ENCODE data around the gene TXK.

TXK gene

DNA sequence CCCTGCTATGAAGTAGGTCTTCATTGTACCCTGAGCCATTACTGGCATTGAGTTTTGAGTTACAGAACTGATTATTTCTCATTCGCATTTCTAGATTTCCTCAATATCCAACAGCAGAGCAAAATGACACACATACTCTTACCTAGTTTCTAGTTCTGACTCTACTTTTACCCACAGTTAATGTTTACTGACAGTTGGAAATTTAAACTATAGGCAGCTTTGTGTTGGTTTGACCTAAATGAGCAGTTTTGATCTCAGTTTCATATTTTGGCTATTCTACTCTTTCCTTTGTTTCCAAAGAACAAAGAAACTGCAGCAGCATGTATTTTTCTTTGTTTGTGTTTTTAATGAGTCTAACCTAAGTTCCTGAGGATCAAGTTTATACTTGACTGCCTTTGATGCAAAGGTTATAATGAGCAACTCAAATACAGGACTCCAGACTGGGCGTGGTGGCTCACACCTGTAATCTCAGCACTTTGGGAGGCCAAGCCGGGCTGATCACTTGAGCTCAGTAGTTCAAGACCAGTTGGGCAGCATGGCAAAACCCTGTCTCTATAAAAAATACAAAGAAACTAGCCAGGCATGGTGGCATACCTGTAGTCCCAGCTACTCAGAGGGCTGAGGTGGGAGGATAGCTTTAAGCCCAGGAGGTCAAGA lies 30.4 kb downstream of the TXK start:
- no peak for TF ChIP-seq CTCF (IDR thresholded peaks at IDR 0.05; ENCODE audit: poor library complexity, severe bottlenecking)
- H3K27ac ChIP-seq (ENCODE audit: poor library complexity, severe bottlenecking) = no peak overlapping the region
- peaks cover 2% of the 10 kb centered on the region for H3K9me3 ChIP-seq (ENCODE audit: severe bottlenecking)
- no peaks in the 10 kb centered on the region for H3K36me3 ChIP-seq (ENCODE audit: low read depth)
- no peak for ATAC-seq (ENCODE audit: low read depth)
- DNase-seq (ENCODE audit: low spot score) = no peak
- no peaks in the 10 kb centered on the region for H3K27me3 ChIP-seq (ENCODE audit: insufficient read depth, poor library complexity, severe bottlenecking)
- no peaks in the 10 kb centered on the region for H3K4me1 ChIP-seq (ENCODE audit: insufficient read depth, poor library complexity, severe bottlenecking)
- no peak overlapping the region for H3K4me3 ChIP-seq (ENCODE audit: severe bottlenecking)

DNA sequence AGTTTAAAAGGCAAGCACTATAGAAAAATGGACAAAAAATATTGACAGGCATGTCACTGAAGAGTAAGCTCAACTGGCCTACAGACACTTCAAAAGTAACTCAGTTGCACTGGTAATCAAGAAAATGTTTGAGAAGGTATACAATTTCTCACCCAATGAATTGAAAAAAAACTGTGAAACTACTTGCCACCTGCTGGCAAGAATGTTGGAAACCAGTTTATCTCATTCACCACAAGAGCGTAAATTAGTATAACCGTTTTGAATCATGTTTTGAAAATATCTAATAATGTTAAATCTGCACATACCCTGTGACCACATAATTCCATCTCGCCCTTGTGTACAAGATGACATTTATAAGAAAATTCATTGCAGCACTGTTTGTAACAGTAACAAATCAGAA lies 31.7 kb downstream of the TXK start:
- Histone ChIP-seq H3K4me1 (ENCODE audit: insufficient read depth, poor library complexity, severe bottlenecking) (no peaks in the 10 kb centered on the region), H3K27me3 (ENCODE audit: insufficient read depth, poor library complexity, severe bottlenecking) (no peaks in the 10 kb centered on the region), H3K27ac (ENCODE audit: poor library complexity, severe bottlenecking) (no peak overlapping the region), H3K9me3 (ENCODE audit: severe bottlenecking) (peaks cover 2% of the 10 kb centered on the region), H3K4me3 (ENCODE audit: severe bottlenecking) (no peak overlapping the region), H3K36me3 (ENCODE audit: low read depth) (no peaks in the 10 kb centered on the region)
- ATAC-seq (ENCODE audit: low read depth) = no peak
- no peak for DNase-seq (ENCODE audit: low spot score)
- TF ChIP-seq CTCF (IDR thresholded peaks at IDR 0.05; ENCODE audit: poor library complexity, severe bottlenecking) = peak; percentile 27

DNA sequence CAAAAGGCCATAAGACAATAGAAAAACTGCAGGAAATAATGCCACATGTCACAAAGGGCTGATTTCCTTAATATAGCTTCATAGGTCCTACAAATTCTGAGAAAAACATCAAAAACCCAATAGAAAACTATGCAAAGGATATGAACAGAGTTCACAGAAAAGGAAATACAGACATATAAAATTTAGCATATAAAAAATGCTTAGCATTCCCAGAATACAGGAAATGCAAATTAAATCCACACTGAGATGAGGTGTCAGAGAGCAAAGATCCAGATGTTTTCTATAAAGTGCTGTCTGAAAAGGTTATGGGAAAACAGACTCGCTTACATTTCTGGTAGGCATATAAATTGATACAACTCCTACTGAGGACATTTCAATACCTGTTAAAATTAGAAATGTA lies 33.8 kb downstream of the TXK start:
- TF ChIP-seq CTCF (IDR thresholded peaks at IDR 0.05; ENCODE audit: poor library complexity, severe bottlenecking) = no peak
- no peaks in the 10 kb centered on the region for H3K36me3 ChIP-seq (ENCODE audit: low read depth)
- no peak overlapping the region for H3K4me3 ChIP-seq (ENCODE audit: severe bottlenecking)
- DNase-seq (ENCODE audit: low spot score) = no peak
- no peak for ATAC-seq (ENCODE audit: low read depth)
- no peaks in the 10 kb centered on the region for H3K27me3 ChIP-seq (ENCODE audit: insufficient read depth, poor library complexity, severe bottlenecking)
- H3K27ac ChIP-seq (ENCODE audit: poor library complexity, severe bottlenecking) = no peak overlapping the region
- no peaks in the 10 kb centered on the region for H3K4me1 ChIP-seq (ENCODE audit: insufficient read depth, poor library complexity, severe bottlenecking)
- peaks cover 2% of the 10 kb centered on the region for H3K9me3 ChIP-seq (ENCODE audit: severe bottlenecking)

GRCh38 chr4:48095441-48095840 lies 38.6 kb downstream of the TXK start:
- Histone ChIP-seq H3K9me3 (ENCODE audit: severe bottlenecking) (no peaks in the 10 kb centered on the region), H3K27ac (ENCODE audit: poor library complexity, severe bottlenecking) (no peak overlapping the region), H3K4me1 (ENCODE audit: insufficient read depth, poor library complexity, severe bottlenecking) (peaks cover 10% of the 10 kb centered on the region), H3K36me3 (ENCODE audit: low read depth) (no peaks in the 10 kb centered on the region), H3K27me3 (ENCODE audit: insufficient read depth, poor library complexity, severe bottlenecking) (no peaks in the 10 kb centered on the region), H3K4me3 (ENCODE audit: severe bottlenecking) (no peak overlapping the region)
- no peak for TF ChIP-seq CTCF (IDR thresholded peaks at IDR 0.05; ENCODE audit: poor library complexity, severe bottlenecking)
- DNase-seq (ENCODE audit: low spot score) = no peak
- ATAC-seq (ENCODE audit: low read depth) = no peak

GRCh38 chr4:48093991-48094416 lies 40.0 kb downstream of the TXK start:
- Histone ChIP-seq H3K36me3 (ENCODE audit: low read depth) (no peaks in the 10 kb centered on the region), H3K4me3 (ENCODE audit: severe bottlenecking) (no peak overlapping the region), H3K4me1 (ENCODE audit: insufficient read depth, poor library complexity, severe bottlenecking) (peaks cover 10% of the 10 kb centered on the region), H3K9me3 (ENCODE audit: severe bottlenecking) (no peaks in the 10 kb centered on the region), H3K27me3 (ENCODE audit: insufficient read depth, poor library complexity, severe bottlenecking) (no peaks in the 10 kb centered on the region), H3K27ac (ENCODE audit: poor library complexity, severe bottlenecking) (peak overlapping the region; percentile 38)
- DNase-seq (ENCODE audit: low spot score) = peak; percentile 76
- TF ChIP-seq CTCF (IDR thresholded peaks at IDR 0.05; ENCODE audit: poor library complexity, severe bottlenecking) = no peak
- peak; percentile 99 for ATAC-seq (ENCODE audit: low read depth)

Measured in RWPE2 (cell line).